ENCODE results near the gene NEDD4.
"Not testable (repeated sequence)": the region's sequence is repeated elsewhere in the genome, so short reads cannot be mapped to it uniquely, and the experiment has no call there.

The NEDD4 gene

DNA sequence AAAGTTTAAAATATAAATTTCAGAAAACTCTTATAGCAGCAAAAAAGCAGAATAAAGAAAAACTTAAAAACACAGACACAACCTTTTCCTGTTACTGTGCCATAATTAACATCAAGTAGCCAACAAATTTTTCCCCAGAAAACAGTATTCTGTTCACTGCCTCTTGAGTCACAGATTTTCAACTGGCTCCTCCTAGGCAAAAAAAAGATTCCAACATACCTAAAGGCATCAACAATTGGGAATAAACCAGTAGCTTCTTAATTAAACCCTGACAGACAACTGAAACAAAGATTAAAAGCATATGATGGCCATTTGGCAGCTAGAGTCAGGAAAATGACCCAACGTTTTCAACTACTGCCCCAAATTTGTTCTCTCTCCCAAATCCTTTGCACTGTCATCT is 10.9 kb upstream of the NEDD4 start:
- DNase-seq, result not testable (repeated sequence)

DNA sequence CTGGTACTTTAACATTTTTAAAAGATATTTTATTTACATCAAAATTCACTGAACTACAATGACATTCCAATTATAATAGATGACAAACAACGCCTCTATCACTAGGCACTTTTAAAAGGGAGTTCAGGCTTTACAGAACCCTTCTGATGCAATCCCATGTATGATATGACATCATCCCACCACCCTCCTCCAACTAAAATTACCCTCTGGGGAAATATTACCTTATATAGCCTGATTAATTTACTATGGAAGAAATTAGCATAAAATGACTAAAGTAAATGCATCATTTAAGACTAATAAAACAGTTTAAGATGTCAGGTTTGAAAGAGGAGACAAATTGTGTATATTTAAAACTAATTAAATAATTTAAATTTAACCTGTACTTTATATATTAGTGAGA is 10.4 kb upstream of the NEDD4 start:
- not testable (repeated sequence) for DNase-seq

GRCh38 chr15:56003277-56003676 is 9.9 kb upstream of the NEDD4 start:
- not testable (repeated sequence) for DNase-seq

GRCh38 chr15:56001471-56002078 is 8.2 kb upstream of the NEDD4 start:
- DNase-seq, result no peak

DNA sequence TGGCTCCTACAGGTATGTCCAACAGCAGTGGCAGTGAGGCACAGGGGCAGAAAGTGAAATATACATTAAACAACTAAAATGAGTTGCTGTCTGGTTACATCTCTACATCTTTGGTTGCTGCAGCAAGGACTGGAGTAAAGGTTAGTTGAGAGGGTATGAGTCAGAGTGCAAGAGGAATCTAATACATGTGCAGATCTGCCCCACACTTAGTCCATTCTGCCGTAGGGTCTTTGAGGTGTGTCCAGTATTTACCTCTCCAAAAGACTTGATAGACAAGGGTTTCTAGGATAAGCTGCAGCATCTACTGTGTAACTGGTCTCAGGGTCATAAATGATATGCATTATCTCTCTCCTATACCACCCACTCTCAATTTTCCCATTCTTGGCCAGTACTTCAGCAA is 6.2 kb upstream of the NEDD4 start:
- no peak for DNase-seq

- no peak for DNase-seq
These were observed 5.1 kb upstream of the NEDD4 start for GRCh38 chr15:55998478-55998877.

- DNase-seq, result no peak
These were observed 570 bp upstream of the NEDD4 start for GRCh38 chr15:55993804-55994560.

DNA sequence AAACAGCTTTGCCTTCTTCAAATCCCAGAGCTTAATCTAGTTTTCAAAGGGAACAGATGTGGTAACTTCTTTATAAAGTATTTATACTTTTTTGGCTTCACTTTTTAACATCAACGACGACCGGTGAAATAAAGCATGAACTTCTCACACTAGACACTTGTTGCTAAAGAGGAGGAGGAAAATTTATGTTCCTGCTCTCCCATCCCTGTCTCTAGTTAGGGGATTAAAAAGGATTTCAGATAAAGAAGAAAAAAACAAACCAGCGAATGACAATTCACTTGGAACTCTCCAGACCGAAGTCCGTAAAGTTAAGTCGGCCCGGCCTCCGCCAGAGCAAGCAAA is 672 bp downstream of the NEDD4 start:
- no peak for DNase-seq

- DNase-seq, result no peak
These were observed 1.3 kb downstream of the NEDD4 start for GRCh38 chr15:55991802-55992768.

GRCh38 chr15:55990998-55991397 is 2.4 kb downstream of the NEDD4 start:
- DNase-seq, result no peak

DNA sequence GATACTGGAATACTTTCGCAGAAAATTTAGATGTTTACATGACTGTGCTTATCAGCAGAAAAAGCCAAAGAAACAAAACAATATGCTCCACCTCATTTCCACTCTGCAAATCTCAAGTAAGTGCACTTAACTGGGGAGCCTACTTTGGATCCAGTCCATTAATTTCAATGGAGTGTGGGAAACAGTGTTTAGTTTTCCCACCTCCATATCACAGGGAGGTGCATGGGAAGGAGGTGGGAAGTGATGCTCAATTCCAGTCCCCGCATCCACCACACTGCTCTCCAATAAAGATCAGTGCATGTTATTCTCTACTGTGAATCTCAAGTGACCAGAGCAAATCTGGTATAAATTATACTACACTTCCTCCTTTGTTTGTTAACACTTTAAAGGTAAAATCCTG is 2.9 kb downstream of the NEDD4 start:
- DNase-seq, result no peak

GRCh38 chr15:55989383-55989782 is 4.0 kb downstream of the NEDD4 start:
- no peak for DNase-seq

DNA sequence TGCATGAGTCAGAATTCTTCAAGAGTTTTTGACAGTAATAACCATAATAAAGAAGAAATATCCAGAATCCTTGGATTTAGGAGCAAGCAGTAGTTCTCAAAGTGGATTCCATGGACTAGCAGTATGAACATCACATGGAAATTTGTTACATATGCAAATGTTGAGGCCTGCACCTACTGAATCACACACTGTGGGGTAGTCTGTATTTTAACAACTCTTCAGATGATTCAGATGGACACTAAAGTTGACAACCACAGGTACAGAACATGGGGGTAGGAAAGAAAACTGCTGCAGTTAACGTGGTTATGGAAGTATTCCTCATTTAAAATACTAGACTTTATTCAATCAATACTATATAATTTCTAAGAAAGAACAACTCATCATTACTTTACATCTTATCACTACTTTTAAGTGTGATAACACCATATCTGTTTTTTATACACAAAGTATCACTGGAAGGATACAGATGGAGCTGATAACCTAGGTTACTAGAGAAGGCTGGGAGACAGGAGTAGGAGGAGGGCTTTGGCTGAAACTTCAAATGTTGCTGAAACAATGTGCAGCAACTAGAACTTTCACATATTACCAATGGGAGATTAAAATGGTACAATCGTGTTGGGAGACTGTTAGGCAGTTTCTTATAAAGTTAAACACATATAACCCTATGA is 11.7 kb downstream of the NEDD4 start:
- DNase-seq, result no peak

- no peak for DNase-seq
These were observed 12.9 kb downstream of the NEDD4 start for GRCh38 chr15:55980511-55980910.

- DNase-seq, result no peak
These were observed 16.2 kb downstream of the NEDD4 start for GRCh38 chr15:55977231-55977630.

- no peak for DNase-seq
These were observed 23.1 kb downstream of the NEDD4 start for GRCh38 chr15:55970286-55970685.

GRCh38 chr15:55969582-55969981 is 23.8 kb downstream of the NEDD4 start:
- DNase-seq, result no peak

- DNase-seq, result no peak
These were observed 24.5 kb downstream of the NEDD4 start for GRCh38 chr15:55968923-55969322.

GRCh38 chr15:55965091-55965490 is 28.3 kb downstream of the NEDD4 start:
- no peak for DNase-seq

DNA sequence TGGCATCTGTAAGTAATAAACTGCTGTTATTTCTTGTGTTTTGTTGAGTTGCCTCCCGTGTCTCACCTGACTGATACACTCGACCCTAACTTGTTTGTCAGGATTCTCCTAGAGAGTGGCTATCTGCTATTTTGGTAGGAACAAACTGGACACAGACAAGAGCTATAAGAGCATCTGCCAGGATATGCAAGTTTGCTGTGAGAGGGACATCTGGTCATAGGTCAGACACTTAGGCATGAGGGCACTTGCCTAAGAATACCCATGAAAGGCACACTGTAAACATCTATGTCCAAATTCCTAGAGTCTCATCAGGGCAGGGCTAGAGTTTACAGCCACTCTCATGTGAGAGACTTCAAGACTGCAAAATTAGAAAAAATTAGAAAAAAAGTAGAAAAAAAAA is 32.5 kb downstream of the NEDD4 start:
- DNase-seq, result no peak

GRCh38 chr15:55959744-55960447 is 33.5 kb downstream of the NEDD4 start:
- DNase-seq, result no peak

GRCh38 chr15:55958349-55958748 is 35.1 kb downstream of the NEDD4 start:
- no peak for DNase-seq
